Activated naive CD4-positive, alpha-beta T cell treated with Interleukin-2 at 50 U/mL for 16 hours (primary cell): Measurements from ENCODE around the gene BMP2K.

Source experiments
- DNase-seq: peaks from one replicate; pipeline ENCODE4 v3.0.0-alpha.2; 2020

Gene BMP2K

DNA sequence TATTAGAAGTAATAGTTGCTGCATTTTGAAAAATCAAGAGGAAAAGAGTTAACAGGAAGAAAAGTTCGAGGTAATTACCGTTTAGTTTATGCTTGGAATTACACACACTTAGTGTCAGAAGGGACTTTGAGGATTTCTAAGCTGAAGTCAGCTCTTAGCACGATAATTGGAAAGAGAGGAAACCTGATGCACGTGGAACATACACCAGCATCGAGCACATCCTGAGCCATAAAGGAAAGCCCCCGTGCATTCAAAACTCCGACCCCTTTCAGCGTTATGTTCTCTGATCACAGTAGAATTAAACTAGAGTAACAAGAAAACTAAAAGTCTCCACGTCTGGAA lies 163.5 kb downstream of the BMP2K start:
- DNase-seq = no peak

DNA sequence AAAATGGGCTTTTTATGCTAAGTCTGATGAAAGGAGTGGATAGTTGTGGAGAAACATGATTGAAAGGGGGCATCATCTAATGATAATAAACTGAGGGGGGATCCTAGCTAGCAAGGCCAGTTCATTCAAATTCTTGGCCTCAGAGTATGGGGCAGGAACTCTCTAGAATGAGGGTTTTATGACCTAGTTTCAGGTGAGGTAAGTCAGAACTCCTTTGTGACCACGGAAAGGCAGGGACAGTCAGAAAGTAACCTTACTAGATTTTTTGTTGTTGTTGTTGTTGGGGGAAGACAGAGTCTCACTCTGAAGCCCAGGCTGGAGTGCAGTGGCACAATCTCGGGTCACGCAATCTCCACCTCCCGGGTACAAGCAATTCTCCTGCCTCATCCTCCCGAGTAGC lies 164.6 kb downstream of the BMP2K start:
- no peak for DNase-seq

DNA sequence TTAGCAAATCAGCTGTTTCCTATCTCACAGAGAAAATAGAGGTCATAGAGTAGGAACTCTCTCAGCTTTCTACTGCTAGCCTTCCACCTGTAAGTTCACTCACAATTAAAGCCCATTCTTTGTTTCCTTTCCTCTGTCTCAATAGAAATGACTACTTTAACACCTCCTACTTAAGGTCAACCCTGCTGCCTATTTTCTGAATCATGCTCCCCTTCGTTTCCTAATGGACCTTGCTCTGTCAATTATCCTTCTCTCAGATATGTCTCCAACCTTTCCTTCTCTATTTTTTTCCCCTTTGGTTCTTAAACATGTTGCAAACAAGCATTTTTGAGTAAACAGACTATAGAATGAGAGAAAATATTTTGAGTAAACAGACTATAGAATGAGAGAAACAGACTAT lies 168.2 kb downstream of the BMP2K start:
- no peak for DNase-seq

DNA sequence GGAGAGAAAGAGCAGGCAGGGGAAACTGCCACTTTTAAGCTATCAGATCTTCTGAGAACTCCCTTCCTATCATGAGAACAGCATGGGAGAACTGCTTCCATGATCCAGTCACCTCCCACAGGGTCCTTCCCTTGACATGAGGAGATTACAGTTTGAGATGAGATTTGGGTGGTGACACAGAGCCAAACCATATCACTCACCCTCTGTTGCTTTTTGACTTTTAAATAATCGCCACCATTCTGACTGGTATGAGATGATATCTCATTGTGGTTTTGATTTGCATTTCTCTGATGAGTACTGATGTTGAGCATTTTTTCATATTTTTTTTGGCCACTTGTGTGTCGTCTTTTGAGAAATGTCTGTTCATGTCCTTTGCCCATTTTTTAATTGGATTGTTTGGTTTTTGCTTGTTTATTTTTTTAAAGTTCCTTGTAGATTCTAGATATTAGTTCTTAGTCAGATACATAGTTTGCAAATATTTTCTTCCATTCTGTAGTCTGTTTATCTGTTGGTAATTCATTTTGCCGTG lies 169.6 kb downstream of the BMP2K start:
- no peak for DNase-seq

DNA sequence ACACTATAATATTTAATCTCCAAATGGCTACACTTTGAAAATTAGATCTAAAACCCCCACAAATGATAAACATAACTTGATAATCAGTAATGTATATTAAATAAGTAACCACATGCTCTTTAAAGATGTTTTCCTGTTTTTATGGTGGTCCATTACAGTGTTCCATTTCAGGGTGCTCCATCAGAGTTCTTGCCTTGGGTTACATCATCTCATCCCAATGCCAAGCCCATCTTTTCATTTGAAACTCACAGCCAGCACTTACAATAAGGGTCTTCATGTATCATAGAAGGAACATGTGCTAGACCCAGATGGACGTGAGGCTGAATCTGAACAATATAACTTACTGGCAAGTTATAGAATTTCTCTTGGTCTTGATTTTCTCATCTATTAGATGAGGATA lies 173.6 kb downstream of the BMP2K start:
- no peak for DNase-seq

DNA sequence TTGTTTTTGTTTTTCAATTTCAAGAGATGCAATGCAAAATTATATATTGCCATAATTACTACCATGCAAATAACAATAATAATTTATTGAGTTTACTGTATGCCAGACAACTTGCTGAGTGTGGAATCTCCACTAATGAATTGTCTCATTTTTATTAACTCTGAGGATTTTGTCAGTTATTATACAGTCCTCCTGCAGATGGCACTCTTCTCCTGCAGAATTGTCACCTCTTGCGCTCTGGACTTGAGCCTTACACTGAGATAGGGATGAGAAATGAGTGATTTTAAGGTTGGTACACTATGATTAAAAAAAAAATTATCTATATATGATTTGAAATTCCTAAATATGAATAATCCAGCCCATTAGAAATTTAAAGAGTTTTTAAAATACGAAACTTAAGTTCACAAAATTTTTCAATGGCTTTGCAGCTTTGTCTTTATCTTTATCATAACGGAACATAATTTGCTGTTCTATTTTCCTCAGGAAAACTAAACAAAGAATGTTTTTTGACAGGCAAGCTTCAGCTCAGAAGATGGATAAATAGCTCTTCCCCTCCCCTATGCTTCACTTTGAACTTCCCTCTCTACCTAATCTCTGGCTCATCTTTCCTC lies 175.8 kb downstream of the BMP2K start:
- no peak for DNase-seq

DNA sequence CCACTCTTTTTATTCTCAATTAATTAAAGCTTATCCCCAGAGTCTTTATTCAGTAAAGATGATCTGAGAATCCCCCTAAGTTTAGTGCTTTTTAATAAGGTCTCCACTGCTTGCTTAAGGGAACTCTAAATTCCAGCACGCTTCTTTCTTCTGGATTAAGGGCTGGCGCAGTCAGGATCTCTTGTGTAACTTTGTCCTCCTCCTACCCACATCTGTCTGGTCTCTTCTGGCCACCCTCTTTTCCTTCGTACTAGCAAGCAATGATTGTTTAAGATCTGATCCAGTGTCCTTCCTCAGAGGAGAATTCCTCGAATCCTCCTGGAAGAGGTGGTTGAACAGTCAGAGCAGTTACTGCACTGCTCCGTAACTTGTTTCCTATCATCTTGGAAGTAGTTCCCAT lies 177.1 kb downstream of the BMP2K start:
- DNase-seq = no peak

DNA sequence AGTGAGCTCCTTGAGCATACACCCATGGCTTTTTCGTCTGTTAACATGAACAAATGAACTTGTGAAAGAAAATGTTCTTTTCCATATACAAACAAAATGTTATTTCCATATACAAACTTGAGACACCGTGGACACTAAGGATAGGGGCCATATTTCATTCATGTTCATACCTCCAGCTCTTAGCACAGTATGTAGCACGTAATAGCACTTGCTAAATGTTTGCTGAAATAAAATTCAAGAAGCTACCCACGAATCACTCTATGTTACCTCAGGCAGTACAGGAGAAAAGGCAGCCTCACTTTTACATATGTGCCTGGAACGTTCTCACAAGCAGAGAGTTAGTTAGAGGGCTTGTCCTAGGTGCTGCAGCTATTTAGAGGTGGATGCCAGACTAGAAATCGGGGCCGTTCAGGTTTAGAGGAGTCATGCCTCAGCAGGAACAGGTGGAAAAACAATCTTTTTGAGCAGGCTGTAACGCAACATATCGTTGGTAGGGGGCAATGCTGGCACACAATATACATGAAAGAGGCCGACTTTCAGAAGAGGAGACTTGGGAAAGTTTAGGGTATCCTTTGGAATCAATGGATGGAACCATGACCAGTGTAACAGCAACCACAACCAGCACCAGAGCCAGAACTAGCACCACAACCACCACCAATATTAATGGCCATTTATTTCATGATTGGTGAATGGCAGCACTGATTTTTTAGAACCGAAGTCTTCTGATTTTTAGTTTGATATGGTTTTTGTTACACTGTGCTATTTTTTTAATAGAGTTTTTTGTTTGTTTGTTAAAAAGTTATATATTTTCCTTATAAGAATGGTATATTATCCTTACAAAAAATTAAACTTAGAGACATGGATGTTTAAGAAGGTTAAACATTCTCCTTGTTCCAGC lies 177.9 kb downstream of the BMP2K start:
- DNase-seq = no peak

DNA sequence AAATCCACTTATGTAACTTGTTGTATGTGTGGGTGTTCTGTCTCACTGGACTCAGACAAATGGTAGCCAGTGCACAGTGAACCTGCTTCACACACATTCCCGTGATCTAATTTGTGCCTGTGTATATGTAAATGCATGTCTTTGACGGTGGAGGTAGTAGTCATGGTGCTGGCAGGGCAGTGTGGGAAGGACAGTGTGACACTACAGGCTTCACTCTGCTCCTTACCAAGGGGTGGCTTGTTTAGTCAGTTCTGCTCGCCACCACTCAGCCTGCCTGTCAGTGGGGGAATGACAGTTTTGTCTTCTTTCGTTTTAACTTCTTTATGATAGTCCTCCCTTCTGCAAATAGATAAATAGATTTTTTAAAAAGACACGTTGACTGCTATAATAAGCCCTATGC lies 180.8 kb downstream of the BMP2K start:
- no peak for DNase-seq

DNA sequence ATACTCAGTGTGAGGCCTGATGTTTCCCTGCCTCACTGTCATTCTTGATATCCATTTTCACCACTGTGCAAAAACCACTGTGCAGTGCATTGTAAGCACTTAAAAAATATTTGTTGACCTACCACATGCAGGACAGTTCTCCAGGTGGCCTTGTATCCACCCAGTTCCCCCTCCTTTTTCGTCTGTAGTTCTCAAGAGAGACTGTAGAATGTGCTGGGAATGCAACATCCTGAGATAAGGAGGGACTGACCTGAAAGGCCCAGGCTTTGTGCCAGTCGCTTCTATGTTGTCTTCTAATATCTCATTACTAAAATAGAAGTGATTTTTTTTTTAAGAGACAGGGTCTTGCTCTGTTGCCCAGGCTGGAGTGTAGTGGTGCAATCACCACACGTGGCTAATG lies 184.8 kb downstream of the BMP2K start:
- no peak for DNase-seq
